UCSD-AML1 (cell line): ENCODE results near the gene C13orf42.
A peak's percentile ranks its signal among the peaks of the same experiment; 100 is the strongest.

Experiments
- DNase-seq: peaks from one replicate; lab custom pipeline; 2025; ENCODE audit not compliant: unreplicated experiment; lab: John Stamatoyannopoulos, UW

The C13orf42 gene

DNA sequence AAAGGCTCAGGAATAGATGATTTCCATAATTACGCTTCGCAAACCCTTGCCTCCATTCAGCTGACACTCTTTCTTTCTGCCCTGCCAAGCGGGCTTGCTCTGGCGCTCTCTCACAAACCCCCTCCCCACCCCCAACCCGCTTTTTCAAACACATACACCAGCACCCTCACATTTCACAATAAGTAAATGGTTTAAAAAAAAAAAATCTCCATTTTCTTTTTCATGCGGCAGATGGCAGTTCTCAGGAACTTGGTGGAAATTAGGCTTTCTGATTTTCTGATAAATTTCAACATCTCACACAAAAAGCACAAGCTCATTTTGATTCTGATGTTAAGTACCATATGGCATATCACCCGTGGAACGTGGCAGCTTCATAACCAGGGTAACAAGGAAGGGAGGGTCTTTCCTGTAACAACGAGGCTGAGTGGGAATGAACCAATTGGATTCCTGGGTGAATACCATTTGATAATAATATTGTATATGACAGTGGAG, 43.8 kb downstream of the C13orf42 start:
- no peak for DNase-seq

- DNase-seq, result peak; percentile 42
These were observed 44.8 kb downstream of the C13orf42 start for GRCh38 chr13:51066091-51066831.

- no peak for DNase-seq
These were observed 45.5 kb downstream of the C13orf42 start for GRCh38 chr13:51065372-51066090.

DNA sequence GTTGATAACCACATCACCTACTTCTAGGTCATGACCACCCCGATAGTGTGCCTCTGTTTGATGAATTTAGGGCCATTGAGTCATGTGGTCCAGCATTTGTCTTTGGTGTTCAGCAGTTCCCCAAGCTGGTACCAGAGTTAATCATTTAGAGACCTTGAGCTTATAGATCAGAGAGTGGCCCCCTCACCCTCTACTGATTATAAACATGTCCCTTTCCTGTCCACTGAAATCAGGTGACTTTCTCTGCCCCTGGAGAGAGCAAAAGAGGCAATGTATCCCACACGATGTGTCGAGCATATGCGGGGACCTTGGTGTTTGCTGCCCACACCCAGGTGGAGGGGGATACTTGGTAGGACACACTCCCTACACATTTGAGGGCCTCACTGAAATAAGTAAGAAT, 46.3 kb downstream of the C13orf42 start:
- DNase-seq, result no peak

DNA sequence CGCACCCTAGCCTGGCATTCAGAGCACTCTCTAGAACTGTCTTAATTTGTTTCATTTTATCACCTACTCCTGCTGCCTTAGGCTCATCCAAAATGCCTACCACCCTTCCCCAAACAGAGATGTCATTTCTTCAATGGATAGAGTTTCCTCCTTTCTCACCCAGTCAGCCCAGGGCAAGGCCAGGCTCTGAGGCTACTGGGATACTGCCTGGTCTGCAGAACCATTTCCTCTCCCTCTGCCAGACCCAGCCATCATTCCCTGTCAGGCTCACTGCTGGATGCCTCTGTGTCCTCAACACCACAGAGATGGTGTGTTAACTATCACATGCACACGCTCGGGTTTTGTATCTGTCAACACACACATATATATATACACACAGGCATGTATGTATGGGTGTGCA, 47.2 kb downstream of the C13orf42 start:
- DNase-seq, result no peak

- no peak for DNase-seq
These were observed 52.5 kb downstream of the C13orf42 start for GRCh38 chr13:51058461-51059167.

- no peak for DNase-seq
These were observed 53.2 kb downstream of the C13orf42 start for GRCh38 chr13:51057906-51058305.

- DNase-seq, result no peak
These were observed 54.1 kb downstream of the C13orf42 start for GRCh38 chr13:51057001-51057400.

- no peak for DNase-seq
These were observed 58.5 kb downstream of the C13orf42 start for GRCh38 chr13:51052581-51052980.

- no peak for DNase-seq
These were observed 60.8 kb downstream of the C13orf42 start for GRCh38 chr13:51050021-51050830.

- no peak for DNase-seq
These were observed 62.5 kb downstream of the C13orf42 start for GRCh38 chr13:51048616-51049015.

GRCh38 chr13:51048166-51048461, 63.0 kb downstream of the C13orf42 start:
- DNase-seq, result no peak

DNA sequence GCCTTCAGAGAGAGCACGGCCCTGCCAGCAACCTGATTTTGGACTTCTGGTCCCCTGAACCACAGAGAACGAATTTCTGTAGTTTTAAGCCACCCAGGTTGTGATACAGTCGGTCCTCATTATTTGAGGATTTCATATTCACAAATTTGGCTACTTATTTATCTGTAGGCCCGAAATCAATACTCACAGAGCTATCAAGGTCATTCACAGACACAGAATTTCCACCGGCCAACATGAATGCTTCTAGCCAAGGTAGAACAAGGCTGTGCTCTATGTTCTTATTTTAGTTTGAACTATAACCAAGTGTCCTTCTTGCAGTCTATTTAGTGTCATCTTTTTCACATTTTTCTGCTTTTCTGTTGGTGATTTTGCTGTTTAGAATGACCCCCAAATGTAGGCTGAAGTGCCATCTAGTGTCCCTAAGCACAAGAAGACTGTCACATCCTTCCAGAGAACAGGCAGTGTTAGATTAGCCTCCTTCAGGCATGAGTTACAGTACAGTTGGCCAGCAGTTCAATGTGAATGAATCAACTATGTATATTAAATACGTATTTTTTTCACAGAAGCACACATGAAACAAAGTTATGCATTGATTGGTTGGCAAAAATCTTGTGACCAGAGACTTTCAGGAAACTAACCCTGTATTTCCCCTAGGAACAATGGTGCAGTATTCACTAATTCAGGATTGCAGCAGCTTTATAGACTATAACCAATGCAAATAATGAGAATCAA, 63.5 kb downstream of the C13orf42 start:
- DNase-seq, result no peak

DNA sequence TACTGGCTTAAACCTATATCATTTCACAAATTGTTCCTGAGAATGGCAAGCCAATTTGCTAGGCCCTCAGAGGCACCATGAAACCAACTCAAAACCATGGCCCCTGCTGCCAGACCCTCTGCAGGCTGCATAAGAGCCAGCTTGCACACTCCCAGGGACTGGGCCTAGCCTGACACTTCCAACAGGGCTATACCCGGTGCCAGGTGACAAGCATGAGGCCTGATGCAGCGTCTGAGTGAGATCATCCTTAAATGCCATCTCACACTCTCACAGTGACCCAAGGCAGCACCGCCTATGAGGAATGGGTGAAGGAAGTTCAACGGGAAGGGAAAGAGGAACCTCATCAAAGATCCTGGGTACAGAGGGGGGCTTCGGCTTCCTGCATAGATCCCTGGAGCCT, 65.6 kb downstream of the C13orf42 start:
- DNase-seq, result peak; percentile 37

GRCh38 chr13:51044023-51044665, 66.9 kb downstream of the C13orf42 start:
- no peak for DNase-seq

GRCh38 chr13:51043310-51043709, 67.8 kb downstream of the C13orf42 start:
- DNase-seq, result no peak

DNA sequence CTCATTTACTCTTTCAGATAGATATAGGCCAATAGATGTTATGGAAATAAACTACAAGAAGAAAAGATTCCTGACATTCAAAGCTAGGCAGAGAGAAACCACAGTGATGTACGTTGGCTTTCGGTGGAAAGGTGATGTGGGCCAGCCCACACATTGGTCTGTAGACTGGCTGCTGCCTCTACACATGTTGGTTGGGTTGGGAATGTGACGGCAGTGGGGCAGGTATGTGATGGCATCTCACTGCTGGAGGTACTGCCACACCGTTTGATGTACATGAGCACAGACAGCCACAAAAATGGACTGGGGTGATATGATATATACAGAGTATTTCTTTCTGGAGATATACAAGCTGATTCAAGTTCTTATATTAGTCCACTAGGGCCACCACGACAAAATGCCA, 69.4 kb downstream of the C13orf42 start:
- DNase-seq, result no peak

GRCh38 chr13:51041126-51041525, 69.9 kb downstream of the C13orf42 start:
- DNase-seq, result no peak

DNA sequence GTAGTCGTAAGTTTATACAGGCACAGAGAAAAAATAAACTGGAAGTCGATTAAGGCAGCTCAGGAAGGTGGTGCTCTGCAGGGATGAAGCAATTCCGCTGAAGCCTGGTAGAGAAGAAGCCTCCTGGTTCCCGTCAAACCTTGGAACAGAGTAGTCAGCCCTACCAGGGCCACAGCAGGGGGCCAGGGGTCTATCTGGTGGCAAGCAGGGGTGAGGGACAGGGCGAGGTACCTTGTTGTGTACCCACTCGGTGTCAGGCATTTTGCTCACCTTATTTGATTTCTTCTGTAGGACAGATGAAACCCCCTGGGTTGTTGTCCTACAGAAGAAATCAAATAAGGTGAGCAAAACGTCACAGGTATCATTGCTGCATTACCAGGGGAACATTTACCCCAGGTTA, 70.6 kb downstream of the C13orf42 start:
- no peak for DNase-seq

GRCh38 chr13:51036418-51036817, 74.7 kb downstream of the C13orf42 start:
- DNase-seq, result no peak
